ENCODE data around the gene ADGRG6. TPM values are rescaled to one million over a fixed set of nuclear protein-coding genes. Genes with fewer than 3 reads are reported as not detected.
"Not testable (repeated sequence)": the region's sequence is repeated elsewhere in the genome, so short reads cannot be mapped to it uniquely, and the experiment has no call there.

Gene ADGRG6
- total RNA-seq, 1 experiment from 2014 or later, result 31.0 TPM

DNA sequence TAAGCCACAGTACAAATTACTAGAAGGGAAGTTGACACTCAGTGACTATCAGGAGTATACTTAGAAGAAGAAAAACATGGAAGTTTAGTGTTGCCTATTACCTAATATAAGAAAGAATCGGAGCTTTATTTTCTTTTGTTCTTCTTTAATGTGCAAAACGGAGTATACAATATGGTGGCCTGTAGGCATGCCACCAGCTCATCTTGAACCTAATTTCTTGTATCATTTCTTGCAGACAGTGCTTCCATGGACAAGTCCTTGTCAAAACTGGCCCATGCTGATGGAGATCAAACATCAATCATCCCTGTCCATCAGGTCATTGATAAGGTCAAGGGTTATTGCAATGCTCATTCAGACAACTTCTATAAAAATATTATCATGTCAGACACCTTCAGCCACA is 141.3 kb downstream of the ADGRG6 start:
- no peak for DNase-seq (ENCODE audit: low spot score)

DNA sequence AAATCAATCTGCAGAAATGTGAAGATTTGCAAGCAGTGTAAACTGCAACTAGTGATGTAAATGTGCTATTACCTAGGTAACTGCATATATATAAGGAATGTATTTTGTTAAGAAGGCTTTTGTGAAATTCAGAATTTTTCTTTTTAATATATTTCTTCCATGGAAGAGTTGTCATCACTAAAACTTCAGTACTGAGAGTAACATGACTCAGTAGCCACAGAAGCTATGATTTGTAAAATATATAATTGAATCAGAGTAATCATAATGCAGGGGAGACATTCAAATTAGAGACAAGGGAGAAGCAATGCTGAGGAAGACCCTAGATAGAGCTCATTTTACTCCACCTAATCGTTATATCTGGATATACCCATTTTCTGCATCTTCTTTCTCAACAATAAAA is 141.7 kb downstream of the ADGRG6 start:
- no peak for DNase-seq (ENCODE audit: low spot score)

DNA sequence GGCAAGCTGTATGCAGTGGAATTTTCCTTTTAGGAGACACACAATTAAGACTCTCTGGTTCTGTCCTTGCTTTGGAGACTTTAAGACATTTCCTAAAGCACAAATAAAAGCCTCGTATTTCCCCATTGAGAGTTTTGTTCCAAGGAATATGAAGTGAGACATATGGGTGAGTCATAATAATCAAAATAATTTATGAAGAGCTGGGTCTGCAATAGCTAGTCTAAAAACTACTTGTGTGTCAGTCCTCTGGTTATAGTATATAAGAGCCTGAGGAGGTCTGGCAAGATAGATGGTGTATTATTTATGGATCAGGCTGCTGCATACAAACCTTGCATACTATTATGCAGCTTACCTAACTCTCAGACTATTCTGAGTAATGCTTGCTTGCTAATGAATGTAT is 142.6 kb downstream of the ADGRG6 start:
- no peak for DNase-seq (ENCODE audit: low spot score)

DNA sequence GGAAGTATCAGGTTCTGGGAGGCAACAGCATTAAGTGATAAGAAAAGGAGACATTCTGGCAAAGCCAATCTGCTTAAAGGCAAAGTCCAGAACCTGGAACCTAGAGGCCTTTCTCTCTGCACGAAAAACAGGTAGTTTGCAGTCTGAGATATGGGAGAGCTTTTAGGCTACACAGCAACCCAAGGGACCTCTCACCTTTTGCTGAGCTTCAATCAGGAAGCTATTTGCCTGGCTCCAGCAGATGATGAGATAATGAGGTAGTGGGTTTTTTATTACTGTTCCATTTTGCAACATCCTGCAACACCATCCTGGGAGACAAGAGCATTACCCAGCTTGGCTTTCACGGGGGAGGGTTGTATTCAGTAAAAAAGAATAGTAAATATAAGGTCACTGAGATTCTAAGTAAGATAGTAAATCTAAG is 143.1 kb downstream of the ADGRG6 start:
- DNase-seq (ENCODE audit: low spot score), result no peak

DNA sequence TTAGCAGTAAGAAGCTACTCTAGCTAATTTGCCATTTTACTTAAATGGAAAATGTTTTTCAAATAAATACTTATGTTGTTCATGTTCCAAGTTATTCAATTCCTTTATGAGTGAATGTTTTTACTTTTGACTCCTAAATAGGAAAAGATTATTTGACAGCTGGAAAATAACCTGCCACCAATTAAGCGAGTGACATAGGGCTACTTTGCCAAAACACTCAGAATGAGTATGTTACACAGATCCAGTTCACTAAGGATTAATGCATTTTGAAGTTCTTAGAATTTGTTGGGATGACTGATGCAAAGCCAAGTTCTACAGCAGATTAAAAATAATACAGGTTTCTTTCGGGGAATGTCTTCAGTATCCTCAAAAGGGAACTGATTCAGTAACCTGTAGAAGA is 144.4 kb downstream of the ADGRG6 start:
- DNase-seq (ENCODE audit: low spot score), result no peak

DNA sequence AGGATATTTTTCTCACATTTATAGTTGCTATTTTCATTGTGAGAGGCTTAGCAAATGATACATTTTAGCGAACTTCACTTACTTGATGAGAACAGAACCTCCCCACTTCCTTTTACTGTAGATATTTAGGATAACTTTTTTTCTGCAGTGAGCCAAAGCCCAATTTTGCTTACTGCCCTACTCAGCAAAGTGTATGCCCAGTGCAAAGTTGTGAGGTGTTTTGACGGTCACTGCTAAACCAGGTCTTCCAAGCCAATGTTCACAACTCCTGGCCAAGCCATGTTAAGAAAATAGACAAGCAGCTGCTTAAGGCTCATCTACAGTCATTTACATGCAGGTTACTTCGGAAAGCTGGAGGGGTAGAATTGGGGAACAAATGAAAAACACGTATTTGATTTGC is 144.8 kb downstream of the ADGRG6 start:
- DNase-seq (ENCODE audit: low spot score), result no peak

DNA sequence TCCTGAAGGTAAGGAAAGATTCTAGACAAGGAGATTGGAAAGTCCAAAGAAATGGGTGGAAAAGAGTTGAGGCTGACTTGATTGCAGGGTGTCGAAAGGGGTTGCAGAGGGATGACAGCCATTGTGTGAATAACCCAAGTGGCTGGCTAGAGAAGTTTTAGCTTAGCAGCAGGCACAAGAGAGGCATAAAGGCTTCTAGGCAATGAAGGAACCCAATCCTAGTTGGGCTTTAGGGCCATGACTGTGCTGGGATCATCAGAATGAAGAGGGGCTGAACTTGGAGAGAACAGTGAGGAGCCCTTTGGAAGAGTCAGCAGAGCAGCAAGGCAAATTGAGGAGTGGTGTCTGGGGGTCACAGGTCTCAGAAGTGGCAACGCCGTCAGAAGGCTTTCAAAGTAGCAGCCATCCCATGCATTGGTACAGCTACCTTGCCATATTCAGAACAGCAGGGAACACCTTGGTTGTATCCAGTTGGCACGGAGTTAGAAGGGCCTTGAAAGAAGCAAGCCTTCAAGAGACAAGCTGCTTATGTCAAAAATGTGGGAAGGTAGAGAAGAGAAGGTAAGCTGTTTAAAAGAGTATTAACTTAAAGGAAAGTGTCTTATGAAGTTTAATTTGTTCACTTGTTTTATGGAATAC is 146.4 kb downstream of the ADGRG6 start:
- no peak for DNase-seq (ENCODE audit: low spot score)

DNA sequence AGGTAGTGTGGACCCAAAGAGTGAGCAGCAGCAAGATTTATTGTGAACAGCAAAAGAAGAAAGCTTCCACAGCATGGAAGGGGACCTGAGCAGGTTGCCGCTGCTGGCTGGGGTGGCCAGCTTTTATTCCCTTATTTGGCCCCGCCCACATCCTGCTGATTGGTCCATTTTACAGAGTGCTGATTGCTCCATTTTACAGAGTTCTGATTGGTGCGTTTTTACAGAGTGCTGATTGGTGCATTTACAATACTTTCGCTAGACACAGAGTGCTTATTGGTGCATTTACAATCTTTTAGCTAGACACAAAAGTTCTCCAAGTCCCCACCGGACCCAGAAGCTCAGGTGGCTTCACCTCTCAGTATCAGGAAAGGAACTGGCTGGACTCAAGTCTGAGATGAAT is 149.0 kb downstream of the ADGRG6 start:
- not testable (repeated sequence) for DNase-seq (ENCODE audit: low spot score)

DNA sequence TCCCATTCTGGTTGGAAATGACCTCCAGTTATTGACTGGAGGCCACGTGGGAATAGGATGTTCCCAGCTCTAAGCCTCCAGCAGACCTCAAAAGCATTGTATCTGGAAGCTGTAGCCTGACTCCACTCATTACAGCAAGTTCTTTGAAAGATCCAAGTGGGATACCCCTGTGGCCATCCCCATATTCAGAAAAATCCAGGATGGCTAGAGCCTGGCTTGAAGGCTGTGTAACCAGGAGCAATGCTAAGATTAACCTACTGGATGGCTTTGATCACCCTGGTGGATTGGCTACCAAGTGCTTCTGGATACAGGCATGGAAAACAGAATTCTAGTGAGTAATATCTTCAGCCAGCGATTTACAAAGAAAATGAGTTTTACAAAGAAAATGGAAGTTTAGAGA is 151.2 kb downstream of the ADGRG6 start:
- DNase-seq (ENCODE audit: low spot score), result no peak

DNA sequence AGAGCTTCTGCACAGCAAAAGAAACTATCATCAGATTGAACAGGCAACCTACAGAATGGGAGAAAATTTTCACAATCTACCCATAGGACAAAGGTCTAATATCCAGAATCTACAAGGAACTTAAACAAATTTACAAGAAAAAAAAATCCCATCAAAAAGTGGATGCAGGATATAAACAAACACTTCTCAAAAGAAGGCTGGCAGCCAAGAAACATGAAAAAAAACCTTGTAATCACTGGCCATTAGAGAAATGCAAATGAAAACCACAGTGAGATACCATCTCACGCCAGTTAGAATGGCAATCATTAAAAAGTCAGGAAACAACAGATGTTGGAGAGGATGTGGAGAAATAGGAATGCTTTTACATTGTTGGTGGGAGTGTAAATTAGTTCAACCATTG is 152.4 kb downstream of the ADGRG6 start:
- not testable (repeated sequence) for DNase-seq (ENCODE audit: low spot score)

DNA sequence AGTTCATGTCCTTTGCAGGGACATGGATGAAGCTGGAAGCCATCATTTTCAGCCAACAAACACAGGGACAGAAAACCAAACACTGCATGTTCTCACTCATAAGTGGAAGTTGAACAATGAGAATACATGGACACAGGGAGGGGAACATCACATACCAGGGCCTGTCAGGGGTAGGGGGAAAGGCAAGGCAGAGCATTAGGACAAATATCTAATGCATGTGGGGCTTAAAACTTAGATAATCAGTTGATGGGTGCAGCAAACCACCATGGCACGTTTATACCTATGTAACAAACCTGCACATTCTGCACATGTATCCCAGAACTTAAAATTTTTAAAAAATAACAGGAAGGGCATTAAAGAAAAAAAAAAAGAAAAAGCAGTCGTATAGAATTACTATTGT is 153.0 kb downstream of the ADGRG6 start:
- not testable (repeated sequence) for DNase-seq (ENCODE audit: low spot score)

DNA sequence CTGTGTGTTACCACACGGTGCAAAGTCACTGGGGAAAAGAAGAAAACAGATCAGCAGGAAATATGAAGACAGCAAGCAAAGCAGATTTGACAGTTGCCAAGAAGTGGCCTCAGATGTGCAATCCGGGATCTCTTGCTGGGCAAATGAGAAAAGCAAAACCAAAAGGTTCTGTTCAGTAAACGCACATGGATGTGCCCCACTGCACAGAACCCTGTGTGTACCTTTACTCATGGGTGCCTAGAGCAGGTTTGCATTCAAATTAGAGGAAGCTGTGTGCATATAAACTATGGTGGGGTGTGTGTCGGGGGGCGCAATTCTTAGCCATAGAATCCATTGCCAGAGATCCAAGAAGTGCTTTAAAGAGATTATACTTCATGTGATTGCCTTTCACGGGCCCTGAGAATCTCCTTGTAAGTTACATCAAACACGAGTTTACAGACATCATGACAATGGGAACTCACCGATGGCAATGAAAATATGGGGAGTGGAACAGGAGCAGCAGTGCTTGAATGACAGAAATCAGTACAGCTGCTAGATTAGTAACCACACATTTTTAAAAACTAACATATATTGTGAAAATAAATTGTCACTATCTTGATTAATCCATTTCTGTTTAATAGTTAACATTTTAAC is 154.3 kb downstream of the ADGRG6 start:
- no peak for DNase-seq (ENCODE audit: low spot score)

DNA sequence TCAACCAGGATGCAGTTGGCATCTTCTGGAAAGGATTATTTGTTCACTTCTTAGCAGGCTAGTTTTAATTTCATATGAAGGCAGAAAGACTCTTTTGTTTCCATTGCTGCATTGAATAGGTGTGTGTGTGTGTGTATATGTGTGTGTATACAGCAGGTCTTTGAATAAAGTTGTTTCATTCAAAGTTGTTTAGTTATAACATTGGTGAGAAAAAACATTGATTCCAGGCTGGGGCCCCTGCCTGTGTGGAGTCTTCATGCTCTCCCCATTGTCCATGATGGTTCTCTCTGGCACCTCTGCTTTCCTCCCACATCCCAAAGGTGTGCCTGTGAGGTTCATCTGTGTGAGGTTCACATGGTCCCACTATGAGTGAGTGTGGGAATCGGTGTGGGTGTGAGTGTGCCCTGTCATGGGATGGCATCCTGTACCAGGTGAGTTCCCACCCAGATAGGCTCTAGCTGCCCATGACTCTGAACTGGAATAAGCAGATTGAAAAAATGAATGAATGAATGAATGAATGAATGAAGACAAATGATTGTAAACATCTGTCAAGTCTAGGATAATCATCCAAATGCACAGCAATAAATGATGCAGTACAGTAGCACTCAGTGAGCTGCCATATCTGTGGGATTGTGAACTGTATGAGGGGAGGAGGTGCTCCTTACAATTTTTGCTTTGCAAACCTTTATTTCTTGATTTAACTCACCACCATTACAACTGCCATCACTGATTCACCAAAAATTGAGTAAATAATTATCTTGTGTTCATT is 156.0 kb downstream of the ADGRG6 start:
- no peak for DNase-seq (ENCODE audit: low spot score)

DNA sequence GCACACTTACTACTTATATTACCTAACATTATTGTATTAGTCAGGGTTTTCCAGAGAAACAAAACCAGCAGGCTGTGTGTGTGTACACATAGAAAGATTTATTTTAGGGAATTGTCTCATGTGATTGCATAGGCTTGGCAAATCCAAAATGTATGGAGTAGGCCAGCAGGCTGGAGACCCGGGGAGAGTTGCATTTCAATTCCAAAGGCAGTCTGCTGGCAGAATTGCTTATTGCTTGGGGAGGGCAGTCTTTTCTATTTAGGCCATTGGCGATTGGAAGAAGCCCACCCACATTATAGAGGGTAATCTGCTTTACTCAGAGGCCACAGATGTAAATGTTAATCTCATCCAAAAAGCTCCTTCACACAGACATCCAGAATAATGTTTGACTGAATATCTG is 157.0 kb downstream of the ADGRG6 start:
- DNase-seq (ENCODE audit: low spot score), result no peak

DNA sequence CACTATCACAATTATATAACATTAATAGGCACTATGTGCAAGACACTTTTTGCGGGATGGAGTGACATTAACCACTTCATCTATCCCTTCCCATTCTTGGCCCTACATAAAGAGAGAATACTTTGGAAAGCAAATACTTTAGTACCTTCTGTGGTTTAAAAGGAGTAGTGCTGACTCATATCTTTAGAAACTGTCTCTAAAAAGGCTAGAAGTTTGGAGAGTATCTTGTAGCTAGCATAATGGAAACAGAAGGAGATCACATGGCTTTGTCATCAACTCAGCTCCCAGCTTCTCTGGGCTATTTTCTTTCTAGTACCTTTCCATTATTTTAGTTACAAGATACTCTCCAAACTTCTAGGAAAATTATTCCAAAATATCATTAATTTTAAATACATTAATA is 157.5 kb downstream of the ADGRG6 start:
- DNase-seq (ENCODE audit: low spot score), result peak; percentile 9

DNA sequence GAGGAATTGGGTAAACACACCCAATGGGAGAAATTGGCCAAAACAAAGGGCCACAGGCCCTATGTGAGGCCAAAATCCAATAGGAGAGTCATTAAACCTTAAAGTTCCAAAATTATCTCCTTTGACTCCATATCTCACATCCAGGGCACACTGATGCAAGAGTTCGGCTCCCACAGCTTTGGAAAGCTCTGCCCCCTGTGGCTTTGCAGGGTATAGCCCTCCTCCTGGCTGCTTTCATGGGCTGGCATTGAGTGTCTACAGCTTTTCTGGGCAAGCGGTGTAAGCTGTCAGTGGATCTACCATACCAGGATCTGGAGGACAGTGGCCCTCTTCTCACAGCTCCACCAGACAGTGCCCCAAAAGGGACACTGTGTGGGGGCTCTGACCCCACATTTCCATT is 160.5 kb downstream of the ADGRG6 start:
- DNase-seq (ENCODE audit: low spot score), result no peak

DNA sequence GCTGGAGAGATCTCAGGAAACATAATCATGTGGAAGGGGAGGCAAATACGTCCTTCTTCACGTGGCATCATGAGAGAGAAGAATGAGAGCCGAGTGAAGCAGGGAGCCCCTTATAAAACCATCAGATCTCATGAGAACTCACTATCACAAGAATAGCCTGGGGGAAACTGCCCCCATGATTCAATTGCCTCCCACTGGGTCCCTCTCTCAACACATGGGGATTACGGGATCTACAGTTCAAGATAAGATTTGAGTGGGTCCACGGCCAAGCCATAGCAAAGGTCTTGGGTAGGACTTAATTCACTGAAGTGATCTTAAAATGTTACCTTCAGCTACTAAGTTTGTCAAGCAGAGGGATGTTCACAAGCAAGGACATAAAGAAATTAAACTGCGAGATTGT is 162.2 kb downstream of the ADGRG6 start:
- no peak for DNase-seq (ENCODE audit: low spot score)

DNA sequence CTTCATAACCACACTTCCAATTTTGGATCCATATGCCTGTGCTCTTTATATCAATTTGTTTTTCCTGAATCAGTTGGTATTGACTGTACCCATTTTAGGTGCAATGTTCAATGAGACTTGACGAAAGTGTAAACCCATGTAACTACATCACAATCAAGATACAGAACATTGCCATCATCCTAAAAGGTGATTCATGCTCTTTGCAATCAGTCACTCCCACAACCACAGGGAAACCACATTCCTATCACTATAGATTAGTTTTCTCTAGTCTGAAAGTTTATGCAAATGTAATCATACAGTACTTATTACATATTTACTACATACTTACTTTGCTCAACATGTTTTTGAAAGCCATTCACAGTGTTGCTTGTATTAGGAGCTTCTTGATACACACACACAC is 167.4 kb downstream of the ADGRG6 start:
- no peak for DNase-seq (ENCODE audit: low spot score)

DNA sequence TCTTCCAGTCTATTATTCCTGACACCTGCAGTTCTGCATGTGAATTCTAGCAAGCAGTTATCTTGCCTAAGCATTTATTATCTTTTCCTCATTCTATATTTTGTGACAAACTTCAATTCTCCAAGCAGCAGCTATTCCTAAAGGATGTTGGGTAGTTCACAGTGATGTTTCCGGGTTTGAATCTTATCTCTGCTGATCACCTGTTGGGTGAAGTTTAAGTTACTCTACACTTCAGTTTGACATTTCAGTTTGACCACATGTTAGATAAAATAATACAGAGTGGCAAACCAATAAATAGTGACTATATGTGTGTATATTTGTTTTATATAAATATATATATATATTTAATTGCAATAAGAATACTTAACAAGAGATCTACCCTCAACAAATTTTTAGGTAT is 168.6 kb downstream of the ADGRG6 start:
- no peak for DNase-seq (ENCODE audit: low spot score)

DNA sequence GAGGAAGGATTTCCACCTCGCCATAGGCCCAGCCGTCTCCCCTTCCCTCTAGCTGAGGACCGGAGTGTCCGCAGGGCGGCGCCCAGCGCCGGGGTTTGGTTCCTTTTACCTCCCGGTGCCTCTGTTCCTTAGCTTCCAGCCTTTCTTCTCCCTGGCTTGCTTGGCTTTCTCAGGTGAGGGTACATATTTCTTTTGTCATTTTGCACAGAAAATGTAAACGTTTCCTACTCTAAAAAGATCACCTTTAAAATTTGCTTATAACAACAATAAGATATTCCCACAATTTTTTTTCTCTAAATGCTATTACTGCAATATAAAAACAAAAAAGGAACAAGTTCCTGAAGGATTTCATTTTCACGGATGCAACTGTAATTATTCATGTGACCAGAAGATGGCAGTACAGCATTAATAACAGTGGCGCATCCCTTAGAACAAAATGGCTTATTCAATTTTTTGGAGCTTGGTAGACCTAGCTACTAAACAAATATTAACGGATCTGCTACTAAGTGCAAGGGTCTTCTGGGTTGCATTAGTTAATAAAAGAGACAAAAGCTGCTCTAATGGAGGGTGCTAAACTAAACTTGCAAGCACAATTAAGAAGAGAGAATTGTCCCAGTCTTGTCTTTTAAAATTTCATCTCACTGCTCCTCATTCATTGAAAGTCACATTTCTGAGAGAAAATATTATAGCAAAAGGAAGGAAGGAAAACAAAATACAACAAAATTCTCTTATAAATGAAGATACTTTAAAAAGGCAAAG is 172.9 kb downstream of the ADGRG6 start:
- peak; percentile 59 for DNase-seq (ENCODE audit: low spot score)

DNA sequence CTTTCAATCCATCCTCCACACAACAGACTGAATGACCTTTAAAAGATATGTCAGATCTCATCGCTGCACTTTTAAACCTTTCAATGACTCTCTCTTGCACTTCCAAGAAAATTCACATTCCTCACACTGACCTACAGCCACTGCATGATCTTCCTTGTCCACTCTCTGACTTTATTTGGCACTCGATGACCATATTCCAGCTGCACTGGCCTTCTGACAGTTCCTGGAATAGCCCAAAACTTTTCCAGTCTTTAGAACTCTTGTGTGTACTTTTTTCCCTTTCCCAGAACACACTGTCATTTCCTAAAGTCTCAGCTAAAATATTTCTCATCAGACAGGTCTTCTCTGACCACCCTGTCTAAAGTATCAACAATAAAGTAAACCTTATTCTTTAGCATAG is 174.6 kb downstream of the ADGRG6 start:
- no peak for DNase-seq (ENCODE audit: low spot score)

DNA sequence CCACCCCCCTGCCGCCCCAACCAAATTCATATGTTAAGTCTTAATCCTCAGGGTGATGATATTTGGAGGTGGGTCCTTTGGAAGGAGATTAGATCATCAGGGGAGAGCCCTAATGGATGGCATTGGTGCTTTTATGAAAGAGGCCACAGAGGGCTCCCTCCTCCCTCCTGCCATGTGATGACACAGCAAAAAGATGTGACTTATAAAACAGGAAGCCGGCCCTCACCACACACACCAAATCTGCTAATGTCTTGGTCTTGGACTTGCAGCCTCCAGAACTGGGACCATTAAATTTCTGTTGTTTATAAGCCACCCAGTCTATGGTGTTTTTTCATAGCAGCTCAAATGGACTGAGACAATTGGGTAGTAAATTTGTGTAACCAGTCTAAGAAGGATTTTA is 176.3 kb downstream of the ADGRG6 start:
- DNase-seq (ENCODE audit: low spot score), result peak; percentile 73

Measured in A172 (cell line).